IMR-90 (cell line): ENCODE data around the gene AJAP1. TPM values are rescaled to one million over a fixed set of nuclear protein-coding genes. Genes with fewer than 3 reads are reported as not detected.

ENCODE experiments used
- ATAC-seq: fragments of 200-7000 bp; cut with Tn5 transposase; 2 replicates; pipeline ENCODE4 v1.9.1; 2020; ENCODE audit warnings: low read depth, mild to moderate bottlenecking, moderate library complexity
- BruUV-seq: library from RNA; stranded (reverse); fragments of 400-500 nt; replicated peaks from 2 replicates; lab custom pipeline; 2021; lab: Mats Ljungman, UMichigan
- CTCF ChIA-PET: fragments of 300-600 bp; formaldehyde crosslinking; extraction: SDS; loops from one replicate; lab custom pipeline; 2021; ENCODE audit warnings: antibody characterized with exemption; lab: Yijun Ruan, JAX
- POLR2A ChIA-PET: fragments of 300-600 bp; sonication (Branson Sonifier 250); formaldehyde crosslinking; loops from one replicate; lab custom pipeline; 2022; ENCODE audit warnings: antibody characterized with exemption; ENCODE audit not compliant: unreplicated experiment; lab: Charles Lee
- DNase-seq: peaks from one replicate; pipeline ENCODE4 v3.0.0; 2013
- H2AFZ ChIP-seq: replicated peaks from 2 replicates; pipeline ENCODE3; 2013; ENCODE audit warnings: low read length, mild to moderate bottlenecking; ENCODE audit not compliant: poor library complexity
- H2AK5ac ChIP-seq: 2 replicates; pipeline ENCODE4 v1.6.1; 2013; ENCODE audit warnings: low read depth, low read length, inconsistent platforms
- H2AK9ac ChIP-seq: replicated peaks from 2 replicates; pipeline ENCODE3; 2013; ENCODE audit warnings: mild to moderate bottlenecking, low read depth, low read length, moderate library complexity; ENCODE audit not compliant: poor library complexity
- H2BK120ac ChIP-seq: 2 replicates; pipeline ENCODE4 v1.6.1; 2013; ENCODE audit warnings: low read depth, low read length, inconsistent platforms
- H2BK15ac ChIP-seq: 3 replicates; pipeline ENCODE4 v1.6.1; 2013; ENCODE audit warnings: low read depth, low read length, inconsistent platforms
- H2BK20ac ChIP-seq: 2 replicates; pipeline ENCODE4 v1.6.1; 2013; ENCODE audit warnings: low read depth, mild to moderate bottlenecking, inconsistent platforms, low read length, moderate library complexity
- H2BK5ac ChIP-seq: 2 replicates; pipeline ENCODE4 v1.6.1; 2013; ENCODE audit warnings: mild to moderate bottlenecking, low read depth, low read length, inconsistent platforms; ENCODE audit not compliant: poor library complexity, severe bottlenecking
- H3K14ac ChIP-seq: replicated peaks from 2 replicates; pipeline ENCODE4 v1.6.1; 2013; ENCODE audit warnings: low read depth, low read length, inconsistent platforms
- H3K18ac ChIP-seq: 2 replicates; pipeline ENCODE4 v1.6.1; 2013; ENCODE audit warnings: low read depth, low read length, control low read depth
- H3K23ac ChIP-seq: 2 replicates; pipeline ENCODE4 v1.6.1; 2013; ENCODE audit warnings: low read depth, low read length, inconsistent platforms
- H3K27ac ChIP-seq: 2 replicates; pipeline ENCODE4 v1.5.1; 2013; ENCODE audit warnings: mild to moderate bottlenecking, control low read depth, low read length; ENCODE audit not compliant: insufficient read depth
- H3K27me3 ChIP-seq: 2 replicates; pipeline ENCODE4 v1.6.1; 2013; ENCODE audit warnings: low read length; ENCODE audit not compliant: control insufficient read depth, insufficient read depth
- H3K36me3 ChIP-seq: 2 replicates; pipeline ENCODE4 v1.6.1; 2013; ENCODE audit warnings: low read length, mixed read lengths; ENCODE audit not compliant: control insufficient read depth, insufficient read depth
- H3K4ac ChIP-seq: 2 replicates; pipeline ENCODE4 v1.6.1; 2013; ENCODE audit warnings: low read depth, low read length, inconsistent platforms
- H3K4me1 ChIP-seq: 2 replicates; pipeline ENCODE4 v1.6.1; 2013; ENCODE audit warnings: low read length, mixed read lengths; ENCODE audit not compliant: control insufficient read depth, insufficient read depth
- H3K4me2 ChIP-seq: 2 replicates; pipeline ENCODE4 v1.6.1; 2013; ENCODE audit warnings: low read depth, mild to moderate bottlenecking, control low read depth, low read length, moderate library complexity
- H3K4me3 ChIP-seq: 2 replicates; pipeline ENCODE4 v1.5.1; 2013; ENCODE audit warnings: low read depth, mild to moderate bottlenecking, control low read depth, low read length, moderate library complexity; ENCODE audit not compliant: insufficient read depth
- H3K56ac ChIP-seq: 2 replicates; pipeline ENCODE4 v1.6.1; 2013; ENCODE audit warnings: low read length, inconsistent platforms; ENCODE audit not compliant: insufficient read depth; ENCODE audit errors: extremely low read depth
- H3K79me1 ChIP-seq, 2 experiments: 2 replicates each; pipeline ENCODE4 v1.6.1; 2013; ENCODE audit warnings: low read length in 2 of 2, inconsistent platforms in 1 of 2, low read depth in 1 of 2
- H3K9ac ChIP-seq: 2 replicates; pipeline ENCODE4 v1.6.1; 2013; ENCODE audit warnings: low read depth, low read length, control low read depth
- H3K9me1 ChIP-seq: 2 replicates; pipeline ENCODE4 v1.6.1; 2013; ENCODE audit warnings: low read length, inconsistent platforms; ENCODE audit not compliant: insufficient read depth
- H3K9me3 ChIP-seq: 2 replicates; pipeline ENCODE4 v1.6.1; 2013; ENCODE audit warnings: low read length; ENCODE audit not compliant: control insufficient read depth, insufficient read depth
- H4K20me1 ChIP-seq: 2 replicates; pipeline ENCODE4 v1.6.1; 2013; ENCODE audit warnings: low read length, inconsistent platforms; ENCODE audit not compliant: insufficient read depth
- H4K5ac ChIP-seq: 2 replicates; pipeline ENCODE4 v1.6.1; 2013; ENCODE audit warnings: mild to moderate bottlenecking, low read depth, low read length, control low read depth
- H4K8ac ChIP-seq, 2 experiments: 2 replicates each; pipeline ENCODE4 v1.6.1; 2013; ENCODE audit warnings: low read depth in 2 of 2, low read length in 2 of 2, control low read depth in 1 of 2, inconsistent platforms in 1 of 2
- H4K91ac ChIP-seq: 2 replicates; pipeline ENCODE4 v1.6.1; 2013; ENCODE audit warnings: low read depth, low read length, inconsistent platforms; ENCODE audit not compliant: insufficient read depth
- CHD1 ChIP-seq: IDR thresholded peaks from 2 replicates; pipeline ENCODE4 v1.6.1; 2012; ENCODE audit warnings: low read depth, low read length, improper control_type of control experiment
- MAFK ChIP-seq: IDR thresholded peaks from 2 replicates; pipeline ENCODE4 v1.6.1; 2012; ENCODE audit warnings: low read depth, low read length, improper control_type of control experiment
- MXI1 ChIP-seq: IDR thresholded peaks from 2 replicates; pipeline ENCODE4 v1.6.1; 2012; ENCODE audit warnings: low read depth, mild to moderate bottlenecking, low read length, moderate library complexity, borderline replicate concordance
- NFE2L2 ChIP-seq: fragments of 150-350 bp; IDR thresholded peaks from 2 replicates; pipeline ENCODE4 v1.6.1; 2016; ENCODE audit warnings: low read depth, mild to moderate bottlenecking, low read length
- RCOR1 ChIP-seq: IDR thresholded peaks from 2 replicates; pipeline ENCODE4 v1.6.1; 2012; ENCODE audit warnings: mild to moderate bottlenecking, low read length, improper control_type of control experiment; ENCODE audit not compliant: insufficient replicate concordance
- RFX5 ChIP-seq: IDR thresholded peaks from 2 replicates; pipeline ENCODE4 v1.8.0; 2012; ENCODE audit warnings: low read depth, mild to moderate bottlenecking, low read length, moderate library complexity
- SMC3 ChIP-seq: fragments of 150-350 bp; IDR thresholded peaks from 2 replicates; pipeline ENCODE4 v1.6.1; 2016; ENCODE audit warnings: low read depth, mild to moderate bottlenecking, antibody characterized with exemption, low read length, moderate library complexity
- USF2 ChIP-seq: fragments of 150-350 bp; IDR thresholded peaks from 2 replicates; pipeline ENCODE4 v1.6.1; 2017; ENCODE audit warnings: mild to moderate bottlenecking, antibody characterized with exemption, low read length, low read depth
- WGBS, 2 experiments: methylation state at CpG; one replicate each; pipeline versions ENCODE4 v1.1.5 to v1.1.7; 2013; ENCODE audit warnings: missing lambda C conversion rate in 2 of 2; ENCODE audit not compliant: insufficient read length in 1 of 2; ENCODE audit errors: extremely low coverage in 2 of 2; 5-methylcytosine and 5-hydroxymethylcytosine counted together
- dilution Hi-C: fragments of 300-500 bp; cut with HindIII; formaldehyde crosslinking; loops from one replicate; pipeline ENCODE4 v1.14.3; 2018; ENCODE audit warnings: low sequenced_read_pairs; ENCODE audit not compliant: unreplicated experiment
- in situ Hi-C: fragments of 300-500 bp; cut with MboI; formaldehyde crosslinking; loops from 3 replicates; pipeline ENCODE4 v1.14.3; 2019; ENCODE audit warnings: low sequenced_read_pairs, inconsistent platforms, mixed read lengths
- intact Hi-C: fragments of 100-400 bp; cut with micrococcal nuclease; formaldehyde crosslinking; loops from 2 replicates; pipeline ENCODE4 v1.10.0; 2022
- polyA plus RNA-seq, 3 experiments: library from polyadenylated mRNA; depleted of rRNA; stranded (reverse); fragments of >200 nt; gene quantifications; 2 replicates each; pipeline ENCODE4 v1.2.3, GENCODE V29; 2012; ENCODE audit warnings: low replicate concordance in 1 of 3
- total RNA-seq: library from RNA; depleted of rRNA; stranded (reverse); fragments of >200 nt; gene quantifications from 2 replicates; pipeline ENCODE4 v1.2.3, GENCODE V29; 2012

Gene AJAP1
- total and polyA plus RNA-seq, 2 of the 4 experiments (the other 2 are of a cell fraction), result under 0.01 to 0.02 TPM

- H3K27me3 ChIP-seq, result no peaks in the 10 kb centered on the region
- no peak overlapping the region for H3K14ac ChIP-seq
- H4K91ac ChIP-seq, result no peak overlapping the region
- H3K18ac ChIP-seq, result no peak overlapping the region
- intact Hi-C loops (no loop called here), dilution Hi-C loops (no loop called here), in situ Hi-C loops (no loop called here)
- H3K4me3 ChIP-seq, result no peak overlapping the region
- H4K8ac ChIP-seq, result no peak overlapping the region
- ATAC-seq, result no peak
- H3K79me1 ChIP-seq, result no peaks in the 10 kb centered on the region
- H3K4me1 ChIP-seq, result no peaks in the 10 kb centered on the region
- no peak overlapping the region for H2BK120ac ChIP-seq
- POLR2A ChIA-PET, result no interaction called here
- H2BK5ac ChIP-seq, result no peak overlapping the region
- DNase-seq, result no peak
- no TSS peak for BruUV-seq
- H3K27ac ChIP-seq, result no peak overlapping the region
- H3K23ac ChIP-seq, result no peak overlapping the region
- no peaks in the 10 kb centered on the region for H3K36me3 ChIP-seq
- no peak overlapping the region for H2BK15ac ChIP-seq
- WGBS, 2 experiments, result 71% methylated on average over 6 of the region's 19 CpGs; no CpG with 5 or more reads in 1 of the 2 experiments
- H3K4me2 ChIP-seq, result no peak overlapping the region
- H2AFZ ChIP-seq, result no peak overlapping the region
- no peak overlapping the region for H3K4ac ChIP-seq
- H4K5ac ChIP-seq, result no peak overlapping the region
- H2AK9ac ChIP-seq, result no peak overlapping the region
- peaks cover 71% of the 10 kb centered on the region for H3K9me3 ChIP-seq
- H3K9ac ChIP-seq, result no peak overlapping the region
- H2BK20ac ChIP-seq, result no peak overlapping the region
- H3K9me1 ChIP-seq, result no peaks in the 10 kb centered on the region
- no peak overlapping the region for H2AK5ac ChIP-seq
- CTCF ChIA-PET, result no interaction called here
- no peaks in the 10 kb centered on the region for H4K20me1 ChIP-seq
- TF ChIP-seq NFE2L2 (no peak), RCOR1 (no peak), MXI1 (no peak), CHD1 (no peak), USF2 (no peak), RFX5 (no peak), MAFK (no peak), SMC3 (no peak)
- H3K56ac ChIP-seq, result no peak overlapping the region
These were observed 35.7 kb downstream of the AJAP1 start for GRCh38 chr1:4689941-4690635.
